22Rv1 (cell line): ENCODE data around the gene NUDT4.

ENCODE experiments used
- H3K27ac ChIP-seq: fragments of 450-650 bp; 2 replicates; pipeline ENCODE4 v1.5.1; 2017
- ZFX ChIP-seq: fragments of 450-650 bp; IDR thresholded peaks from 2 replicates; pipeline ENCODE4 v1.6.1; 2017; ENCODE audit warnings: antibody characterized with exemption, borderline replicate concordance
- TF ChIP-seq, protein P1 (sequence below): fragments of 450-650 bp; IDR thresholded peaks from 2 replicates; pipeline ENCODE4 v1.5.1; 2017; ENCODE audit warnings: mild to moderate bottlenecking

Gene NUDT4

DNA sequence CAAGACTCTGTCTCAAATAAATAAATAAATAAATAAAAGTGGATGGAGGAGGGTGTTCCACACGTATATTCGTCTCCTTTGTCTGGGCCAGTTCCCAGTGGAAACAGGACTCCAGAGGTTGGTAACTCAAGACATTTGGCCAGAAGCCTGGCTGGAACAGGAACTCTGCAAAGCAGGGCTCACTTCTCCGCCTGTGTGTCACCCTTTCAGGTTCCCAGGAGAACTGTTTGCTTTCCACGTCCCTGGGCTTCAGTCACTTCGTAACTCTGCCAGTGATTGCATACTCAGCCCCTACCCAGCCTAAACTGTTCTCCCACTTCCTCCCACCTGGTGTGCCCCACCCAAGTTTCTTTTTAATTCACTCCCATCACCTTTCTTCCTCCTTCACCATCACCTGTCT lies 71.1 kb downstream of the NUDT4 start:
- TF ChIP-seq, protein P1, sequence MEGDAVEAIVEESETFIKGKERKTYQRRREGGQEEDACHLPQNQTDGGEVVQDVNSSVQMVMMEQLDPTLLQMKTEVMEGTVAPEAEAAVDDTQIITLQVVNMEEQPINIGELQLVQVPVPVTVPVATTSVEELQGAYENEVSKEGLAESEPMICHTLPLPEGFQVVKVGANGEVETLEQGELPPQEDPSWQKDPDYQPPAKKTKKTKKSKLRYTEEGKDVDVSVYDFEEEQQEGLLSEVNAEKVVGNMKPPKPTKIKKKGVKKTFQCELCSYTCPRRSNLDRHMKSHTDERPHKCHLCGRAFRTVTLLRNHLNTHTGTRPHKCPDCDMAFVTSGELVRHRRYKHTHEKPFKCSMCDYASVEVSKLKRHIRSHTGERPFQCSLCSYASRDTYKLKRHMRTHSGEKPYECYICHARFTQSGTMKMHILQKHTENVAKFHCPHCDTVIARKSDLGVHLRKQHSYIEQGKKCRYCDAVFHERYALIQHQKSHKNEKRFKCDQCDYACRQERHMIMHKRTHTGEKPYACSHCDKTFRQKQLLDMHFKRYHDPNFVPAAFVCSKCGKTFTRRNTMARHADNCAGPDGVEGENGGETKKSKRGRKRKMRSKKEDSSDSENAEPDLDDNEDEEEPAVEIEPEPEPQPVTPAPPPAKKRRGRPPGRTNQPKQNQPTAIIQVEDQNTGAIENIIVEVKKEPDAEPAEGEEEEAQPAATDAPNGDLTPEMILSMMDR = no peak
- TF ChIP-seq ZFX = no peak

DNA sequence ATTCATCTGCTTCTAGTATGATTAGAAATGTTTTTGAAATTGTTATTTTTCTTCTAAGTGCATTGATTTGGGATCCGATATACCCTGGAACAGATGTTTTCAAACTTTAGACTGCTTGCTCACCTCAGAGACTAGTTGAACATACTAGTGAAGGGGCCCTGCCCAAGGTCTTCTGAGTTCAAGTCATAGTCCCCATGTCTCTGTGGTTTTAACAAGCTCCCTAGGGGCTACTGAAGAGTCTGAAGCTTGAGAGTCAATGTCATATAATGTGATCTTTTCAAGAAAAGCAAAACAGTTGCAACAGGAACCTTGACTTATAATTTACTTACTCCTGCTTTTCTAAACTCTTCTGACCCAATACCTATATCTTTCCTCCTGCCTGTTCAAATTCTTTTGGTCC lies 71.6 kb downstream of the NUDT4 start:
- H3K27ac ChIP-seq = no peak overlapping the region
- TF ChIP-seq, protein P1 = no peak
- TF ChIP-seq ZFX = no peak

More for the DNA sequence above, 71.1 kb downstream of the NUDT4 start:
- no peak overlapping the region for H3K27ac ChIP-seq

DNA sequence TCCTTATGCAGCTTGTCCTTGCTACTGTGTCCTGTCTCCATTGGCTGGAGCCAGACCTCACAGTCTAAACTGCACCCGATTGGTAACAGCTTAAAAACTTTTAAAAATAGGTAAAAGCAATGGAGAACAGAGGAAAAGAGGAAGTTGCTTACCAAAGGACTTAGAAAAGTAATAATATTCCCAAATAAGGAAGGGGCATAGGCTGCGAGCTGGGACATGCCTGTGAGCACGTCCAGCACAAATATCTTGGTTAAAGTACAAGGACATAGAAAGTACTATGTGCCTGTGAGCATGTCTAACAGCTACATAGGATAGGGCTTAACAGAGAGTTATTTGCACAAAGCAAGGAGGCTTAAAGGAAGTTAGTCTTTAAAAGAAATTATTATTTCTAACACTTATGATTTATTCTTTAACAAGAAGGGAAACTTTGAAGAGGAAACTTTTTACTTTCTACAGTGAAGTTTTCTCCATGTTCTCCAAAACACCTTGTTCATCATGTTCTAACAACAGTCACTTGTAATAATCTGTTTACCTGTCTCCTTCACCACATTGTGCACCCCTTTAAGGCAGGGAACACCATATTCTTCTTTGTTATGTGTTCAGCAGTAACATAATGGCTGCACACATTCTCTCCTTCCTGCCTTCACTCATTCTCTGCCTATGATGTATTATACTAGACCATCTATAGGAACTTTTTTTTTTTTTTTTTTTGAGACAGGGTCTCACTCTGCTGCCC lies 73.9 kb downstream of the NUDT4 start:
- no peak overlapping the region for H3K27ac ChIP-seq
- no peak for TF ChIP-seq ZFX

DNA sequence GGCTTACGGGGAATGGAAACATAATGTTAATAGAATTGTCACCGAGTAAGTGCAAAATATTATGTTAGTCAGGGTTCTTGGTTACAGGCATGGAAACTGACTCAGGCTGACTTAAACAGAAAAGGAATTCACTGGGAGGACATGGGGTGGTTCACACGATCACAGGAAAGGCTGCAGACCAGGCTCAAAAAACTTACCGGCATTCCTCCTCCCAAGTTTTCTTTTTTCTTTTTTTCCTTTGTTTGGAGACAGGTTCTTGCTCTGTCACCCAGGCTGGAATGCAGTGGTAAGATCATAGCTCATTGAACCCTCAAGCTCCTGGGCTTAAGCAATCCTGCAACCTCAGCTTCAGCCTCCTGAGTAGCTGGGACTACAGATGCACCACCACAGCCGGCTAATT lies 75.9 kb downstream of the NUDT4 start:
- TF ChIP-seq, protein P1 = no peak
- TF ChIP-seq ZFX = no peak
- H3K27ac ChIP-seq = no peak overlapping the region

DNA sequence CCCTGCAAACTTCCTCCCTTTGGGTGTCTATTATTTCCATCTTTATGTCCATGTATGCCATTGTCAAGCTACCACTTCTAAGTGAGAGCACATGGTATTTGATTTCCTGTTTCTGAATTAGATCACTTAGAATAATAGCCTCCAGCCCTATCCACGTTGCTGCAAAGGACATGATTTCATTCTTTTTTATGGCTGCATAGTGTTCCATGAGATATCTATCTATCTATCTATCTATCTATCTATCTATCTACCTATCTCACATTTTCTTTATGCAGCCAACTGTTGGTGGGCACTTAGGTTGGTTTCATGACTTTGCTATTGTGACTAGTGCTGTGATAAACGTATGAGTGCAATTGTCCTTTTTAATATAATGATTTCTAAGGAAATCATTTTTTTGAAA lies 78.4 kb downstream of the NUDT4 start:
- H3K27ac ChIP-seq = no peak overlapping the region
- TF ChIP-seq, protein P1 = no peak
- no peak for TF ChIP-seq ZFX
